Raji (cell line): ENCODE measurements around the gene SRP14.

Source experiments
- POLR2A ChIP-seq: IDR thresholded peaks from 2 replicates; pipeline ENCODE4 v1.6.1; 2011; ENCODE audit warnings: low read depth, low read length, control low read depth; ENCODE audit not compliant: insufficient read depth

Gene SRP14

DNA sequence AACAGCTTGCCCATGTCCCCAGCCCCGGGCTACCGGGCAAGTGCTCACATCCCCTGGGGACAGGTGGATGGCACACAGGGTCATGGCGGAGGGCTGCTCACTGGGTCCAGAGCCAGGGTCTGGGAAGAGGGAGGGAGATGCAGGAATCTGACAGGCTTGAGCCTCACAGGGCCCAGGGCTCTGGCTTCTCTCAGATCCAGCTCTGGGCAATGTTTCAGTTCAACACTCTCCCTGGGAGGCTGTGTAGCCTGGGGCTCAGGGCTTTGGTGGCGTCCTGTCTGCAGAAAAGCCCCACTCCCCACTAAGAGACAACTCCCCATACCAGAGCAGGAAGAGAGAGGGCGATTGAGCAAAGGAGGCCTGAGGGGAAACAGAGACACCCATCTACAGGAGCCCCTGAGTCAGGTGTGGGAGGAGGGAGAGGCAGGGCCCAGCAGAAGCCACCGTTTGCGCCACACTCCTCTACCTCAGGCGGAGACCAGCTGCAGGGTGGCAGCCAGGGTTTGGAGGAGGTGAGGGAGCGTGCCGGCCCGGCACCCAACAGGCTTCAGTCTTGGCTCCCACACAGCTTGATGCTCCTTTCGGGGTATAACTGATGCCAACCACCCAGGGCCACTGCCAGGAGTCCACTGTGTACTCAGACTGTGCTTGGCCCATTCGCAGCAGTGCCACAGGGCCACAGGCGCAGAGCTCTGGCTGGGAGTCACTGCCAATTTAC lies 16.8 kb upstream of the SRP14 start:
- no peak for TF ChIP-seq POLR2A

DNA sequence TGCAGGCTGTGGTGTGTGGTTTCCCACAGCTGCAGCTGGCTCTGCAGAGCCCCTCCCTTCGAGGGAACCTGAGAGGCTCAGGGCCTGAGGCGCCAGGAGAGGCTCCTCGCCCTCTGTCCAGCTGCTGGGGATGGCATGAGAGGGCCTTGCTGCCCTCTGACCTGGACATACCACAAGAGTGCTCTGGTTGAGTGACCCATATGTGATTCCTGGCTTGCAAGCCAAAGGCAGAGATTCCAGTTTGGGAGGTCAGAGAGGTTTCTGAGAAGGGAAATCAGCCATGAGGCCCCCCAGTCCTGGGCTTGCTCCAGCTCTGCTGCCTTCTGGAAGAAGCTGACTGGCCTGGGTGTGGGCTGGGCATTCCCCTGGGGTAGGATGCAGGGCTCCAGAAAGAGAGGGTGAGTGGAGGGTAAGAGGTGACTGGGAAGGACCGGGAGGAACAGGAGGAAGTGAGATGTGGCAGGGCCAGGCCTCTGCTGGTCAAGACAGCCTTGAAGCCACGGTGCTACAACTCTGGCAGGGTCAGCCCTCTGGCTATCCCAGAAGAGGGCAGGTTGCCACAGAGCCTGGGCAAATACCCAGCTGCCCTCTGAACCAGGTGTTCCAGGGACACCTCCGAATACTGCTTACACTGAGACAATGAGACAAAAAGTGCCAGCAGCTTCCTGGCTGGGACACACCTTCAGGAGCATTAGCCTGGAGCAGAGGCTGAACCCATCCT lies 16.0 kb upstream of the SRP14 start:
- TF ChIP-seq POLR2A = no peak

- TF ChIP-seq POLR2A = no peak
These were observed 15.5 kb upstream of the SRP14 start for GRCh38 chr15:40054605-40054854.

DNA sequence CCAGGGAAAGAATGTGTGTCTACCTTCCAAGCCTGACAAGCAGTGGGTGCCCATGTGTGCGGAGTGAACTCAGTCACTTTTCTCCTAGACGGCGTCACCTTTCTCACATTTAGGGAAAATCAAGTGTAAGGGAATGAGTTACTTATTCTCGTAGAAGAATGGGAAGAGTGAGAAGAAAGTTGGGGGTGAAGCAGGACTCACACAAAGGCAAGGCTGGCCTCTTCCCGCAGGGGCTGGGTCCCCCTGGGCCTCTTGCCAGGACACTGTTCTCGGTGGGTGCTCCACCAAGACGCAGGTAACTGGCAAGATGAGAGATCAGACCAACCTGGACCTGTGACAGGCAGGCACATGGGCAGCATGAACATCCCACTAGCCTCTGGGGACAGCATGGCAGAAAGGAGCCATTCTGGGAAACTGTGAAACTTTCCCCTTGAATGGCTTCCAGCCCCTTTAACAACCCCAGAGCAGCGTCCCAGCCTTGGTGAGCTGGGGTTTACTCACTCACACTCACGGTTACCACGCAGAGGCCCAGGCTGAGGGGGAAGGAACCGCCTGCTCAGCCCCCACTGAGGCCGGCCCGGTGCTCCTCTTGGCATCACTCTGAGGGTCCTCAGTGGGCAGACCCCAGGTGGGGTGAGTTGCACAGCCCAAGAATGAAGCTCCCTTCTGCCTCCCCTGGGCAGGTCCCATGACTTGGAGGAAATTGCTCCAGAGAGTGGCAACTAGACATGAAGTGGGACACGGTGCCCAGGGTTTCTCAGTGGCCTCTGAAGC lies 15.0 kb upstream of the SRP14 start:
- TF ChIP-seq POLR2A = no peak

DNA sequence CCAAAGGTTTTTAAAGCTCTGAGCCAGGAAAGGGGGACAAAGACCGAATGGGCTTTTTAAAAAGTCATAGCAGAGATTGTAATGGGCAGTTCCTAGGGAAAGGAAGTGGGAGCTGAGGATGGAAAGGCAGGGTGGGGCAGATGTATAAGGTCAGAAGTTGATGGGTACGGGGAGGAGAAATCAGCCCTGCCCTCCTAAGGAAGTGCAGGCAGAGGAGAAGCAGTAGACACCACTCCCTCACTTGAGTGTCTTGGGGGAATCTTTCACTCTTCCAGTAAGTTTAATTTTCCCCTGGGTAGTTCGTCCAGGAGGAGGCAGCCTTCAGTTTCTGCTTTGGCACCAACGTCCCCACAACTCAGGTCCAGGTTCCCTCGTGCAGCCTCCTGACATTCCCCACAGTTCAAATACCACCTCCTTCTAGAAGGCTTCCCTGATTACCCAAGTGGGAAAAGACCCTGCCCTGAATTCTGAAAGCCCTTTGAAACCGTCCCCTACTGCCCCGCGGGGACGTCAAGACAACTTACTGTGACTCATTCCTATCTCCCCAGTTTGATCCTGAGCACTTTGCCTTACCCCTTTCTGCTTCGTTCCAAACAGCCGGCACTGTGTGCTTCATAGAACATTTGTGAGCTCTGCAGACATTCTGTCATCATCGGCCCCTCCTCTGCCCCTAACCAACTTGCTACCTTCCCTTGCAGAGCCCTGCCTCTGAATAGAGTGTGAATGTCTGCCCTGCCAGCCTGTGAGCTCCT lies 14.3 kb upstream of the SRP14 start:
- TF ChIP-seq POLR2A = no peak

DNA sequence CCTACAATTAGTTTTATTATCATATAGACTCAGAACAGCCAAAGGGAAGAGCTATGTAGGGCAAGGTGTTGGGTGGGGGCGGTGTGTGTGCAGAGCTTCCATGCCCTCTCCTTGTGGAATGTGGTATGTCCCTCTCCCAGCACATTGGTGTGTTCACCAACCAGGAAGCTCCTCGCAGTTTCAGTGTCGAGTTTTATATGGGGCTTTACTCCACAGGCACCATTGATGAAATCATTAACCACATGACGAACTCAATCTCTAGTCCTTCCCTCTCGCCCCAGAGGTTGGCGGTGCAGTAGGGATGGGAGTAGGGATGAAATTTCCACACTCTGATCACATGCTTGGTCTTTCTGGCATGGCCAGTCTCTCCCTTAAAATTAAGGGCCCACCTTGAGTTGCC lies 13.6 kb upstream of the SRP14 start:
- no peak for TF ChIP-seq POLR2A

DNA sequence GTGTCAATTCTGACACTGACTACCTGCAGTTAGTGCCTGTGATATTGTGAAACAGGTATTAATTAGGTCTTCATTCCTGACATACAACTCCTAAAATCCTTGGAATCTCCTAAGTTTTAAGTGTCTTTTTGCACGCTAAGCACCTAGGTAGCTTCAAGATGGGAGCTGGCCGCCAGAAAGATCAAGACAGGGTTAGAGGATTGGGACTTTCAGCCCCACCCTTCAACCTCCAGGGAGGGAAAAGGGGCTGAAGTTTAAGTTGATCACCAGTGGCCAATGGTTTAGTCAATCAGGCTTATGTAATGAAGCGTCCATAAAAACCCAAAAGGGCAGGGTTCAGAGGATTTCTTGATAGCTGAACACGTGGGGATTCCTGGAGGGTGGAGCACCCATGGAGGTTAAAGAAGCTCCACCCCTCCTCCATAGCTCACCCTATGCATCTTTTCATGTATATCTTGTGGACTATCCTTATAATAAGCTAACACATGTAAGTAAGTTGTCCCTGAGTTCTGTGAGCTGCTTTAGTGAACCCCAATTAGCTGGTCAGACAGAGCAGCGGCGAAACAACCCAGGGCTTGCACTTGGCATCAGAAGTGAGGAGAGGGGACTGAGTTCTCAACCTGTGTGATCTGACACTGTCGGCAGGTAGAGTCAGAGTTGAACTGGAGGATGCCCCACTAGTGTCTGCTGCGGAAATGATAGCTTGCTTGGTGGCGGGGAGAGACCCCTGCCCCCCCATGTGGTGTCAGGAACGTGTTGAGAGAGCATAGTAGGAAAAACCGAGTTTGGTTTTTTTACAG lies 12.8 kb upstream of the SRP14 start:
- no peak for TF ChIP-seq POLR2A

DNA sequence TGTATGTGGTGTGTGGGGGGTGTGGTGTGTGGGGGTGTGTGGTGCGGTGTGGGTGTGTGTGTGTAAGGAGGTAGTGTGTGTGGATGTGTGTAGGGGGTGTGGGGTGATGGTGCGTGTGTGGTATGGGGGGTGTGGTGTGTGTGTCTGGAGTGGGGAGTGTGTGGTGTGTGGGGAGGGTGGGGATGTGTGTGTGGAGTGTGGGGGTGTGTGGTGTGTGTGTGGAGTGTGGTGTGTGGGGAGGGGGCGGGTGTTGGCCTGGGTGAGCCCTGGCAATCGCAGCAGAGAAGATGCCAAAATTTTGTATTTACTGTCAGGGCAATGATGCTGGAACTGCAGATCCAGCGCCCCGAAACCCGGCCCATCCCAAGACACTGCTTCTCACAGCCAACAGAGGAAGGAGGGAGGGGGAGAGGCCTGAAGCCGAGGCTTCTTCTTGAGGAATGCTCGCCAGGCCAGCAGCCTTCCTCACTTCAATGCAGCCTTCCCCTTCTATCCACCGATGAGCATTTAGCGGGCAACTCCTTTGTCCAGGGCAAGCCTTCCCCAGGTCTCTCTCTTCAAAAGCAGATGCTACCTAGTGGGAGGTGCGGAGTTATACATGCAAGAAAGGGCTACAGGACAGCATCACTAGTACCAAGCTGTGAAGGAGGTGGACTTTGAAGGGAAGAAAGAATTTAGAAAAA lies 11.9 kb upstream of the SRP14 start:
- no peak for TF ChIP-seq POLR2A

GRCh38 chr15:40048926-40049475 lies 10.0 kb upstream of the SRP14 start:
- TF ChIP-seq POLR2A = no peak

DNA sequence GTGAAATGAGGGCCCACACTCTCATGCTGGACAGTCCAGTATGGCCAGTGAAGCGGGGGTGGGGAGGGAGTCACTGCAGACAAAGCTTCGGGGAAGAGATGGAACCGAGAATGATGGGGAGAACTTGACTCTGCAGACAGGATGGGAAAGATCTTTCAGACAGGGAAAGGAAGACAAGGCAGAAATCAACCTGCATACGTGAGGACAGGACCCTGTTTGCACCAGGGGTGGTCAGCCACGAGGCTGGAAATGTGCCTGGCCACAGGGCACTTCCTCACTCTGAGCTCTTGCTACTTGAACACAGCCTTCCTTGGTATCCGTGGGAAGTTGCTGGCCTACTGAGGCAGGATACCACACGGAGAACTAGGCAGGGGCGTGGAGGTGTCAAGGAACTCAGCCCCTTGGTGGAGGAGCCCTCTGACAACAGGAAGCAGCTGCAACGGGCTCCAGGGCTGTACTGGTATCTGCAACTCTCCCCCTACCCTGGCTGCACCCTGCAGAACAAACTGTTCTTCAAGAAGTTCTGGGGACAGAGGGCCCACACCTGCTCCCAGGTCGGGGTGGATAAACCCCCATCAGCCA lies 9.3 kb upstream of the SRP14 start:
- no peak for TF ChIP-seq POLR2A

DNA sequence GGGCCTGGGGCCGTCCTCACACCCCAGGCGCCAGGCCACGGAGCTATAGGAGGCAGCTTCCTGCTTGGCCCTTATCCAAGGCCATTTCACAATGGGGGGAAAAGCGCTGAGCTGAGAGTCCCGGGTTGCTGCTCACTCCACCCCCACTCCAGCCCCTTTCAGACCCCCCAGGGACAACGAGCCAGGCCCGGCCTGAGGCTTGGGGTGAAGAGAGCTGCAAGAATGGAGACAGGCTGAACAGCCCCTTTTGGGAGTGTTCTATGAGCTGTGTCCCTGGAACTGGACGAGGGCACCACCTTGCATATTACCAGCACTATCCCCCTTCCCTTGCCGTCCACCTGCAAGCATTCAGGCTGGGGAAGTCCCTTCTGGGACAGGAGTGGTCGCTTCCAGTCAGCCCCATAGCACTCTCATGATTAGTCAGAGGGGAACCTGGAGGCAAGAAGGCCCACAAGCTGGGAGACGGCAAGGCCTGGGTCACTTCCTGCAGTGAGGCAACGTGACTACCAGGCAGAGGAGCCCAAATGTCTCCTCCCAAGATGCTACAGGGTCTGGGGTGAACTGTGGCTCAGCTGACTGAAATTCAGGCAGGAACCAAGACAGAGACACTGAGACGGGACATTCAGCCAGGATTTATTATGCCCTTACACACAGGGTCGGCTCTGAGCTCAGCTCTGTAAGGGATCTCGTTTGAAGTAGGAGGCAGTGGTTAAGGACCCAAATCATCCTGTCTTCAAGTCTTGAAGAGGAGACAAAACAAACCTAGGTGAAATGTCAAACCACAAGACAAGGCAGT lies 8.6 kb upstream of the SRP14 start:
- no peak for TF ChIP-seq POLR2A

DNA sequence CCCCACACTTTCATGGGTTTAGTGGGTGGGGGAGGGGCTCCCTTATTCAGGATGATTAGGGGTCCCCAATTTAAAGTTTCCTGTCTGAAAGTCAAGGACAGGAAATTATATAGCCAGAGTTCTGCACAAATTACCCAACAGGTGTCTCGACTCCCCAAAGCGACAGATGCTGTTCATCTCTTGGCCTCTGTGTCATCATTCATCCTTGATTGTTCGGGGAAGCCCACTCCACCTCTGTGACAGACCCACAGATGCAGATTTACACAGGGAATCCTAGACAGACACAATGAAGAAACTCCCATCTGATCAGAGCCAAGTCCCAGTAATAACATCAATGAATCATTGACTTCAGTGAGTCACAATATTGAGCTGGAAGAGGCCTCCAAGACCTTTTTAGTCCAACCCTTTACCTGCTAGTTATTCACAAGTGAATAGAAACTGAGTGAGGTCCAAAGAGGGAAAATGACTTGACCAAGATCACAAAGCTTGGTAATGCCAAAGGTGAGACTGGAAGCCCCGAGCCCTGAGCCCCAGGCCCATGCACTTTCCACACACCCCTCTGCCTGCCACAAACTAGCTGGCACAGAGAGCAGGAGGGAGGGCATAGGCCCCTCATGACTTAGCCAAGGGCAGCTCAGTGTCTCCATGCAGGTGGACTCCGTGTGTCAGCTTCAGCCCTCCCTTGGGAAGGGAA lies 7.9 kb upstream of the SRP14 start:
- TF ChIP-seq POLR2A = no peak
